ENCODE measurements around the gene SYTL5.
"Not testable (repeated sequence)": the region's sequence is repeated elsewhere in the genome, so short reads cannot be mapped to it uniquely, and the experiment has no call there.

SYTL5 gene

GRCh38 chrX:37986893-37987292 lies 19.5 kb upstream of the SYTL5 start:
- no peak overlapping the region for H3K23ac ChIP-seq (ENCODE audit: low read depth, low read length, poor library complexity)
- H3K18ac ChIP-seq (ENCODE audit: low read length): no peak overlapping the region
- no peak overlapping the region for H3K4me2 ChIP-seq (ENCODE audit: insufficient read depth, low read length, poor library complexity, severe bottlenecking)
- no peak overlapping the region for H3K4ac ChIP-seq (ENCODE audit: low read length)
- no peak overlapping the region for H3K14ac ChIP-seq (ENCODE audit: low read length)
- H2BK5ac ChIP-seq (ENCODE audit: low read length): no peak overlapping the region
- no peak overlapping the region for H2AFZ ChIP-seq (ENCODE audit: low read length)
- no peaks in the 10 kb centered on the region for H3K9me3 ChIP-seq (replicated peaks in 1 of 2; ENCODE audit: control insufficient read depth in 2 of 2, insufficient read depth in 1 of 2, low read depth in 1 of 2, low read length in 2 of 2)
- H2BK12ac ChIP-seq (ENCODE audit: low read length): no peak overlapping the region
- H2BK15ac ChIP-seq (ENCODE audit: low read length): no peak overlapping the region
- H3K27ac ChIP-seq (replicated peaks; ENCODE audit: low read length): no peak overlapping the region
- no peaks in the 10 kb centered on the region for H3K79me1 ChIP-seq (ENCODE audit: low read depth, low read length)
- no peak overlapping the region for H2AK5ac ChIP-seq (ENCODE audit: low read depth, low read length)
- H2BK120ac ChIP-seq (ENCODE audit: low read depth, low read length): no peak overlapping the region
- no peak overlapping the region for H3K4me3 ChIP-seq (ENCODE audit: low read length in 2 of 2)
- H4K8ac ChIP-seq (ENCODE audit: low read depth, low read length): no peak overlapping the region
- no CpG with 5 or more reads among the region's 1 CpG for WGBS, 2 donors (ENCODE audit: extremely low coverage in 2 of 2, insufficient read length in 2 of 2, insufficient replicate concordance in 1 of 2)
- no peaks in the 10 kb centered on the region for H3K4me1 ChIP-seq (ENCODE audit: control insufficient read depth in 2 of 2, insufficient read depth in 1 of 2, low read depth in 1 of 2, low read length in 2 of 2)
- no peaks in the 10 kb centered on the region for H3K36me3 ChIP-seq (replicated peaks in 1 of 2; ENCODE audit: control insufficient read depth in 2 of 2, insufficient read depth in 2 of 2, low read length in 2 of 2)
- no peaks in the 10 kb centered on the region for H3K27me3 ChIP-seq (ENCODE audit: control insufficient read depth in 3 of 3, insufficient read depth in 3 of 3, low read depth in 1 of 3, low read length in 3 of 3)
- no peak overlapping the region for H4K91ac ChIP-seq (ENCODE audit: low read depth, low read length, poor library complexity)
- H3K9ac ChIP-seq (ENCODE audit: low read depth, low read length, poor library complexity): no peak overlapping the region
- no peak for DNase-seq (ENCODE audit: low spot score)

DNA sequence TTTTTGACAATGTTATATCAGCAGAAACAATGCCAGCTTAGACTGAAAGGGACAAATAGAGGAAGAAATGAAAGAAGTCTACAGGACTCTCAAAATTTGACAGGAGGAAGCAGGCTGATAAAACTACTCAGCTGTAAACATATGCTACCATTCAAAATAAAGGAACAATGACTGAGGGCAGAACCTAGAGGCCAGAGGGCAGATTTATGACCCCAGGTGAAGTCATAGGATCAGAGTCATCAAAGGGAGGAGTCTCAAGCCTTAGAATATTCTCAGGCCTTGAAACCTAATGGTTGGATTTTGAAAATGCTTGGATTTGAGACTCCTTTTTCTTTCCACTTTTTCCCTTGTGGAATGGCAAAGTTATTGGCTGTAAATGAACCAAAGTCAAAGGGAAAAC lies 17.0 kb upstream of the SYTL5 start:
- no peak overlapping the region for H3K4ac ChIP-seq (ENCODE audit: low read length)
- H3K36me3 ChIP-seq (replicated peaks in 1 of 2; ENCODE audit: control insufficient read depth in 2 of 2, insufficient read depth in 2 of 2, low read length in 2 of 2): no peaks in the 10 kb centered on the region
- no peaks in the 10 kb centered on the region for H3K79me1 ChIP-seq (ENCODE audit: low read depth, low read length)
- no peaks in the 10 kb centered on the region for H3K9me3 ChIP-seq (replicated peaks in 1 of 2; ENCODE audit: control insufficient read depth in 2 of 2, insufficient read depth in 1 of 2, low read depth in 1 of 2, low read length in 2 of 2)
- H3K4me3 ChIP-seq (ENCODE audit: low read length in 2 of 2): no peak overlapping the region
- no peaks in the 10 kb centered on the region for H3K4me1 ChIP-seq (ENCODE audit: control insufficient read depth in 2 of 2, insufficient read depth in 1 of 2, low read depth in 1 of 2, low read length in 2 of 2)
- H2AK5ac ChIP-seq (ENCODE audit: low read depth, low read length): no peak overlapping the region
- no peak overlapping the region for H4K8ac ChIP-seq (ENCODE audit: low read depth, low read length)
- H3K27ac ChIP-seq (replicated peaks; ENCODE audit: low read length): no peak overlapping the region
- H3K27me3 ChIP-seq (ENCODE audit: control insufficient read depth in 3 of 3, insufficient read depth in 3 of 3, low read depth in 1 of 3, low read length in 3 of 3): no peaks in the 10 kb centered on the region
- no peak overlapping the region for H2BK15ac ChIP-seq (ENCODE audit: low read length)
- H3K9ac ChIP-seq (ENCODE audit: low read depth, low read length, poor library complexity): no peak overlapping the region
- no peak overlapping the region for H3K4me2 ChIP-seq (ENCODE audit: insufficient read depth, low read length, poor library complexity, severe bottlenecking)
- H2BK120ac ChIP-seq (ENCODE audit: low read depth, low read length): no peak overlapping the region
- H2BK12ac ChIP-seq (ENCODE audit: low read length): no peak overlapping the region
- H3K23ac ChIP-seq (ENCODE audit: low read depth, low read length, poor library complexity): no peak overlapping the region
- no peak overlapping the region for H2AFZ ChIP-seq (ENCODE audit: low read length)
- no peak overlapping the region for H3K14ac ChIP-seq (ENCODE audit: low read length)
- no peak overlapping the region for H3K18ac ChIP-seq (ENCODE audit: low read length)
- no peak overlapping the region for H4K91ac ChIP-seq (ENCODE audit: low read depth, low read length, poor library complexity)
- no peak for DNase-seq (ENCODE audit: low spot score)
- no peak overlapping the region for H2BK5ac ChIP-seq (ENCODE audit: low read length)

DNA sequence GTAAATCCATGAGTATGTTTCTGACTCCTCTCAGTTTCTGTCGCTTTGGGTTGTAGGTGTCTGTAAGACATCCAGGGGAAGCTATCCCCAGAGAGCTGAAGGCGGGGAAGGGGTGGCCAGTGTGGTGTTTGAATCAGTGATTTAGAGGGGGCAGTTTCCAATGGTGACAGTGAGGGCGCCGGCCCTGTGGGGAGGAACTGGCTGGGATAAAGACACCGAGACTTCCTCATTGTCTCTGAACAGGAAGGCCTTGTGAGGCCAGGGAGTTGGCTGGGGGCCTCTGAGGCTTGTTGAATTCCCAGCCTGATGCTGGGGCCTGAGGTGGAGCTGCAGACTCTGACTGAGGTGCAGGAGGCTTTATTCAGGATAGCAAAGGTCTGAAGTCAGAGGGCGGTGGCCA lies 15.1 kb upstream of the SYTL5 start:
- H3K79me1 ChIP-seq (ENCODE audit: low read depth, low read length); H3K14ac ChIP-seq (ENCODE audit: low read length); H3K9ac ChIP-seq (ENCODE audit: low read depth, low read length, poor library complexity); H3K9me3 ChIP-seq (replicated peaks in 1 of 2; ENCODE audit: control insufficient read depth in 2 of 2, insufficient read depth in 1 of 2, low read depth in 1 of 2, low read length in 2 of 2); H2BK5ac ChIP-seq (ENCODE audit: low read length); H2BK12ac ChIP-seq (ENCODE audit: low read length); H2BK15ac ChIP-seq (ENCODE audit: low read length); H3K4me2 ChIP-seq (ENCODE audit: insufficient read depth, low read length, poor library complexity, severe bottlenecking); H4K91ac ChIP-seq (ENCODE audit: low read depth, low read length, poor library complexity); H3K23ac ChIP-seq (ENCODE audit: low read depth, low read length, poor library complexity); H3K4me3 ChIP-seq (ENCODE audit: low read length in 2 of 2); H3K4ac ChIP-seq (ENCODE audit: low read length); H3K27me3 ChIP-seq (ENCODE audit: control insufficient read depth in 3 of 3, insufficient read depth in 3 of 3, low read depth in 1 of 3, low read length in 3 of 3); H3K36me3 ChIP-seq (replicated peaks in 1 of 2; ENCODE audit: control insufficient read depth in 2 of 2, insufficient read depth in 2 of 2, low read length in 2 of 2); DNase-seq (ENCODE audit: low spot score); H2AK5ac ChIP-seq (ENCODE audit: low read depth, low read length); H3K18ac ChIP-seq (ENCODE audit: low read length); H3K4me1 ChIP-seq (ENCODE audit: control insufficient read depth in 2 of 2, insufficient read depth in 1 of 2, low read depth in 1 of 2, low read length in 2 of 2); H4K8ac ChIP-seq (ENCODE audit: low read depth, low read length); H3K27ac ChIP-seq (replicated peaks; ENCODE audit: low read length); H2BK120ac ChIP-seq (ENCODE audit: low read depth, low read length); H2AFZ ChIP-seq (ENCODE audit: low read length): not testable (repeated sequence)
- WGBS, 2 donors (ENCODE audit: extremely low coverage in 2 of 2, insufficient read length in 2 of 2, insufficient replicate concordance in 1 of 2): no CpG with 5 or more reads among the region's 6 CpGs

DNA sequence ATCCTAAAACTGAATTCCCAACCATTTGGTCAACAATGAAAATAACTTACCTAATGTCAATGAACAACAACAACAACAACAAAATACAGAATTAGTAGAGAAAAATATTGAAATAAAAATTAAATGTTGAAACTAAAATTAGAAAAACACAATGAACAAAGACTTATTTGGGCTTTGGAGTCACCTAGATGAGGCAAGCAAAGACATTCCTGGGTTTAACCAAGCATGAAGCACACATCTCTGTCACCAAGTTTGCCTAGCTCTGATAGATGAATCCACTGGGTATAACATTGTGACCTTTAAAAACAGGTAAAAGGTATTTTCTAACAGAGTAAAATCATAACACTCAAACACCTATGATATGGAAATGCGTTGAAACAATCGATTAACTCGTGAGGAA lies 13.2 kb upstream of the SYTL5 start:
- H2BK15ac ChIP-seq (ENCODE audit: low read length): no peak overlapping the region
- no peak overlapping the region for H2BK5ac ChIP-seq (ENCODE audit: low read length)
- no peak overlapping the region for H3K9ac ChIP-seq (ENCODE audit: low read depth, low read length, poor library complexity)
- no peaks in the 10 kb centered on the region for H3K79me1 ChIP-seq (ENCODE audit: low read depth, low read length)
- no peak overlapping the region for H3K4me2 ChIP-seq (ENCODE audit: insufficient read depth, low read length, poor library complexity, severe bottlenecking)
- H3K9me3 ChIP-seq (replicated peaks in 1 of 2; ENCODE audit: control insufficient read depth in 2 of 2, insufficient read depth in 1 of 2, low read depth in 1 of 2, low read length in 2 of 2): no peaks in the 10 kb centered on the region
- no peaks in the 10 kb centered on the region for H3K4me1 ChIP-seq (ENCODE audit: control insufficient read depth in 2 of 2, insufficient read depth in 1 of 2, low read depth in 1 of 2, low read length in 2 of 2)
- H4K8ac ChIP-seq (ENCODE audit: low read depth, low read length): no peak overlapping the region
- no peak overlapping the region for H3K4ac ChIP-seq (ENCODE audit: low read length)
- no peak overlapping the region for H3K23ac ChIP-seq (ENCODE audit: low read depth, low read length, poor library complexity)
- no peaks in the 10 kb centered on the region for H3K36me3 ChIP-seq (replicated peaks in 1 of 2; ENCODE audit: control insufficient read depth in 2 of 2, insufficient read depth in 2 of 2, low read length in 2 of 2)
- DNase-seq (ENCODE audit: low spot score): no peak
- H2AFZ ChIP-seq (ENCODE audit: low read length): no peak overlapping the region
- no peaks in the 10 kb centered on the region for H3K27me3 ChIP-seq (ENCODE audit: control insufficient read depth in 3 of 3, insufficient read depth in 3 of 3, low read depth in 1 of 3, low read length in 3 of 3)
- no peak overlapping the region for H2AK5ac ChIP-seq (ENCODE audit: low read depth, low read length)
- H3K27ac ChIP-seq (replicated peaks; ENCODE audit: low read length): no peak overlapping the region
- WGBS, 2 donors (ENCODE audit: extremely low coverage in 2 of 2, insufficient read length in 2 of 2, insufficient replicate concordance in 1 of 2): no CpG with 5 or more reads among the region's 3 CpGs
- no peak overlapping the region for H4K91ac ChIP-seq (ENCODE audit: low read depth, low read length, poor library complexity)
- H2BK120ac ChIP-seq (ENCODE audit: low read depth, low read length): no peak overlapping the region
- H2BK12ac ChIP-seq (ENCODE audit: low read length): no peak overlapping the region
- H3K4me3 ChIP-seq (ENCODE audit: low read length in 2 of 2): no peak overlapping the region
- no peak overlapping the region for H3K14ac ChIP-seq (ENCODE audit: low read length)
- no peak overlapping the region for H3K18ac ChIP-seq (ENCODE audit: low read length)

Measured in neuronal stem cell (in vitro differentiated cells).